GM23248 (cell line): Measurements from ENCODE around the gene GGT6. TPM values are rescaled to one million over a fixed set of nuclear protein-coding genes. Genes with fewer than 3 reads are reported as not detected.

Source experiments
- DNase-seq: peaks from one replicate; pipeline ENCODE4 v3.0.0-alpha.2; 2015
- H2AFZ ChIP-seq: fragments of 200-600 bp; sonication (generic); 2 replicates; pipeline ENCODE4 v1.6.1; 2016; ENCODE audit warnings: antibody characterized with exemption
- H3F3A ChIP-seq: fragments of 200-600 bp; sonication (generic); 2 replicates; pipeline ENCODE4 v1.6.1; 2016; ENCODE audit warnings: mild to moderate bottlenecking, antibody characterized with exemption, mixed run types; ENCODE audit not compliant: insufficient read depth
- H3K27ac ChIP-seq: fragments of 200-600 bp; sonication (generic); 2 replicates; pipeline ENCODE4 v1.5.1; 2016; ENCODE audit warnings: mild to moderate bottlenecking
- H3K27me3 ChIP-seq: fragments of 200-600 bp; sonication (generic); replicated peaks from 2 replicates; pipeline ENCODE4 v1.6.1; 2016; ENCODE audit warnings: mild to moderate bottlenecking; ENCODE audit not compliant: insufficient read depth
- H3K36me3 ChIP-seq: fragments of 200-600 bp; sonication (generic); 2 replicates; pipeline ENCODE4 v1.6.1; 2016; ENCODE audit warnings: low read depth, mild to moderate bottlenecking
- H3K4me1 ChIP-seq: fragments of 200-600 bp; sonication (generic); 2 replicates; pipeline ENCODE4 v1.6.1; 2016; ENCODE audit warnings: mild to moderate bottlenecking; ENCODE audit not compliant: insufficient read depth
- H3K4me2 ChIP-seq: fragments of 200-600 bp; sonication (generic); one replicate; pipeline ENCODE4 v1.6.1; 2016; ENCODE audit warnings: mild to moderate bottlenecking; ENCODE audit not compliant: unreplicated experiment
- H3K4me3 ChIP-seq: fragments of 200-600 bp; sonication (generic); 2 replicates; pipeline ENCODE4 v1.5.1; 2016; ENCODE audit warnings: mild to moderate bottlenecking
- H3K79me2 ChIP-seq: fragments of 200-600 bp; sonication (generic); 2 replicates; pipeline ENCODE4 v1.6.1; 2016; ENCODE audit warnings: mild to moderate bottlenecking; ENCODE audit not compliant: insufficient read depth
- H3K9ac ChIP-seq: fragments of 200-600 bp; sonication (generic); 2 replicates; pipeline ENCODE4 v1.6.1; 2016; ENCODE audit warnings: mild to moderate bottlenecking
- H3K9me2 ChIP-seq: fragments of 200-600 bp; sonication (generic); 2 replicates; pipeline ENCODE4 v1.6.1; 2016; ENCODE audit warnings: mixed run types, mild to moderate bottlenecking, moderate library complexity; ENCODE audit not compliant: insufficient read depth
- H3K9me3 ChIP-seq: fragments of 200-600 bp; sonication (generic); one replicate; pipeline ENCODE4 v1.6.1; 2017; ENCODE audit warnings: low read depth
- H4K20me1 ChIP-seq: fragments of 200-600 bp; sonication (generic); 2 replicates; pipeline ENCODE4 v1.6.0; 2016; ENCODE audit not compliant: insufficient read depth
- EZH2 ChIP-seq: fragments of 200-600 bp; sonication (generic); IDR thresholded peaks from 2 replicates; pipeline ENCODE4 v1.6.1; 2018; ENCODE audit warnings: antibody characterized with exemption, mild to moderate bottlenecking; ENCODE audit not compliant: insufficient read depth, poor library complexity, severe bottlenecking
- EZH2phosphoT487 ChIP-seq: fragments of 200-600 bp; sonication (generic); IDR thresholded peaks from 2 replicates; pipeline ENCODE4 v1.6.1; 2018; ENCODE audit warnings: antibody characterized with exemption, moderate library complexity, mild to moderate bottlenecking, low read depth; ENCODE audit not compliant: insufficient read depth
- WGBS, 2 experiments: methylation state at CpG; one replicate each; pipeline ENCODE4 v1.1.6; 2015 to 2017; ENCODE audit warnings: low lambda C conversion rate in 2 of 2, low coverage in 1 of 2; ENCODE audit errors: missing lambda C conversion rate in 2 of 2; 5-methylcytosine and 5-hydroxymethylcytosine counted together
- in situ Hi-C: fragments of 300-500 bp; cut with MboI; formaldehyde crosslinking; loops from 2 replicates; pipeline ENCODE4 v1.15.0; 2020
- polyA plus RNA-seq: library from polyadenylated mRNA; unstranded; fragments of >200 nt; fragmentation: Nextera tagmentation; extraction: Ambion mirVana; gene quantifications from 2 replicates; pipeline ENCODE4 v1.2.1, GENCODE V29; 2016
- total RNA-seq: library from RNA; depleted of rRNA; stranded (reverse); fragments of >200 nt; shearing (Covaris generic); gene quantifications from 2 replicates; pipeline ENCODE4 v1.2.3, GENCODE V29; 2014

The GGT6 gene
- total and polyA plus RNA-seq, 2 experiments from 2014 or later: not detected

- 88 to 93% methylated on average over 6 to 18 of the region's 18 CpGs for WGBS, 2 experiments
- in situ Hi-C loops: no loop called here
- Histone ChIP-seq H3K4me2 (no peak overlapping the region), H4K20me1 (no peaks in the 10 kb centered on the region), H3K79me2 (no peaks in the 10 kb centered on the region), H3K9ac (no peak overlapping the region), H3K36me3 (peaks cover 2% of the 10 kb centered on the region; the same call in 1 of the 2 replicates), H3F3A (no peaks in the 10 kb centered on the region), H3K9me2 (no peaks in the 10 kb centered on the region), H3K4me1 (no peaks in the 10 kb centered on the region), H3K27me3 (no peaks in the 10 kb centered on the region), H3K9me3 (no peaks in the 10 kb centered on the region), H3K4me3 (no peak overlapping the region), H3K27ac (no peak overlapping the region), H2AFZ (no peak overlapping the region)
- TF ChIP-seq EZH2 (no peak), EZH2phosphoT487 (no peak)
- no peak for DNase-seq
Measured at GRCh38 chr17:4544951-4545216, 15.5 kb downstream of the GGT6 start.

GRCh38 chr17:4544135-4544950 is 16.0 kb downstream of the GGT6 start:
- no peak for DNase-seq
- no peaks in the 10 kb centered on the region; the same call in 1 of the 2 replicates for H3K36me3 ChIP-seq
- H2AFZ ChIP-seq: no peak overlapping the region
- H3K4me3 ChIP-seq: no peak overlapping the region
- H3K4me2 ChIP-seq: no peak overlapping the region
- no peaks in the 10 kb centered on the region for H3K9me2 ChIP-seq
- H3K4me1 ChIP-seq: no peaks in the 10 kb centered on the region
- no peaks in the 10 kb centered on the region for H3K79me2 ChIP-seq
- WGBS, 2 experiments: 91 to 94% methylated on average over 31 to 37 of the region's 37 CpGs
- H3K9me3 ChIP-seq: no peaks in the 10 kb centered on the region
- no peaks in the 10 kb centered on the region for H4K20me1 ChIP-seq
- no peak for TF ChIP-seq EZH2phosphoT487
- TF ChIP-seq EZH2: no peak
- no peaks in the 10 kb centered on the region for H3K27me3 ChIP-seq
- H3K27ac ChIP-seq: no peak overlapping the region
- no peaks in the 10 kb centered on the region for H3F3A ChIP-seq
- no peak overlapping the region for H3K9ac ChIP-seq
- in situ Hi-C loops: no loop called here

- no peak for DNase-seq
- no peaks in the 10 kb centered on the region for H3K79me2 ChIP-seq
- in situ Hi-C loops: no loop called here
- no peak overlapping the region for H3K9ac ChIP-seq
- H3K4me1 ChIP-seq: no peaks in the 10 kb centered on the region
- no peaks in the 10 kb centered on the region for H3F3A ChIP-seq
- H3K9me2 ChIP-seq: no peaks in the 10 kb centered on the region
- no peak overlapping the region for H3K27ac ChIP-seq
- no peak for TF ChIP-seq EZH2phosphoT487
- no peak for TF ChIP-seq EZH2
- H2AFZ ChIP-seq: no peak overlapping the region
- H3K36me3 ChIP-seq: no peaks in the 10 kb centered on the region; the same call in 1 of the 2 replicates
- H3K4me3 ChIP-seq: no peak overlapping the region
- no peaks in the 10 kb centered on the region for H3K9me3 ChIP-seq
- no peaks in the 10 kb centered on the region for H3K27me3 ChIP-seq
- 85 to 91% methylated on average over 18 to 19 of the region's 19 CpGs for WGBS, 2 experiments
- no peaks in the 10 kb centered on the region for H4K20me1 ChIP-seq
- H3K4me2 ChIP-seq: no peak overlapping the region
Measured at GRCh38 chr17:4543557-4544026, 16.8 kb downstream of the GGT6 start.

- no peaks in the 10 kb centered on the region for H3F3A ChIP-seq
- H4K20me1 ChIP-seq: no peaks in the 10 kb centered on the region
- DNase-seq: no peak
- no peaks in the 10 kb centered on the region; the same call in 1 of the 2 replicates for H3K36me3 ChIP-seq
- no peak overlapping the region for H3K4me3 ChIP-seq
- H3K4me1 ChIP-seq: no peaks in the 10 kb centered on the region
- no peaks in the 10 kb centered on the region for H3K27me3 ChIP-seq
- no peak overlapping the region for H3K9ac ChIP-seq
- no peak overlapping the region for H3K4me2 ChIP-seq
- no peaks in the 10 kb centered on the region for H3K9me3 ChIP-seq
- WGBS, 2 experiments: 94 to 95% methylated on average over 10 to 17 of the region's 19 CpGs
- no peaks in the 10 kb centered on the region for H3K9me2 ChIP-seq
- in situ Hi-C loops: no loop called here
- no peak overlapping the region for H2AFZ ChIP-seq
- no peak overlapping the region for H3K27ac ChIP-seq
- H3K79me2 ChIP-seq: no peaks in the 10 kb centered on the region
- TF ChIP-seq EZH2 (no peak), EZH2phosphoT487 (no peak)
Measured at GRCh38 chr17:4542726-4543191, 17.6 kb downstream of the GGT6 start.
